Measurements from ENCODE around the gene SUSD3. TPM values are rescaled to one million over a fixed set of nuclear protein-coding genes. Genes with fewer than 3 reads are reported as not detected.
A peak's percentile ranks its signal among the peaks of the same experiment; 100 is the strongest.
"Not testable (repeated sequence)": the region's sequence is repeated elsewhere in the genome, so short reads cannot be mapped to it uniquely, and the experiment has no call there.

Gene SUSD3
- total RNA-seq, 1 donor from 2014 or later = not detected

DNA sequence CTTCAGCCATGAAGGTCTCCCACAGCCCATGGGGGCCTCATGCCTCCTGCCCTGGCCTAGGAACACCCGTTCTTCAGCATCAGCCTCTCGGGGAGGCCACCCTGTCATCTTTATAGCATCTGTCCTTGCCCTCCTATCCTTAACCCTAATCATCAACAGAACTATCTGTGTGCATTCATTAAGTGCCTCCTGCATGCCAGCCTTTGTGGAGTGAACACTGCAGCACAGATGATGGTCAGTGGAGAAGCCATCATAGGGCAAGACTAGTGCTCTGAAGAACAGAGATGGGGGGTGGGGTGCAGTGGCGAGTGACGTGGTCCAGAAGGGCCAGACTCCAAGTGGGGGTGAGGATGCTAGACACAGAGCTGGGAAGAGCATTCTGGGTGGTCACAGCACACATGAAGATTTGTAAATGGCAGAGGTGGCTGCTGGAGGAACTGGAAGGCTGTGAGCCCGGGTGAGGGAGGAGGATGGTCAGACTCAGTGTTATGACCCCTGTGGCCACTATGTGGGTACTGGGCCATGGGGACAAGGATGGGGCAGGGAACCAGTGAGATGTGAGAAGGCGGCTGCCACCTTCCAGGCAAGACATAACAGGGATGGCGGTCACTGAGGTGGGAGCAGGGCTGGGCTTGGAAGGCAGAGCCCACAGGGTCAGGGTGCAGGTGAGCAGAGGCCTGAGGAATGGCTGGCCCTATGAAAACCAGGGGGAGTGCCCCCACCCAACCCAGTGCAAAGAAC lies 33.9 kb downstream of the SUSD3 start:
- DNase-seq (ENCODE audit: low read depth in 2 of 2) = no peak

- DNase-seq (ENCODE audit: low read depth in 2 of 2) = no peak
Observed at GRCh38 chr9:93093127-93093876, 34.8 kb downstream of the SUSD3 start.

DNA sequence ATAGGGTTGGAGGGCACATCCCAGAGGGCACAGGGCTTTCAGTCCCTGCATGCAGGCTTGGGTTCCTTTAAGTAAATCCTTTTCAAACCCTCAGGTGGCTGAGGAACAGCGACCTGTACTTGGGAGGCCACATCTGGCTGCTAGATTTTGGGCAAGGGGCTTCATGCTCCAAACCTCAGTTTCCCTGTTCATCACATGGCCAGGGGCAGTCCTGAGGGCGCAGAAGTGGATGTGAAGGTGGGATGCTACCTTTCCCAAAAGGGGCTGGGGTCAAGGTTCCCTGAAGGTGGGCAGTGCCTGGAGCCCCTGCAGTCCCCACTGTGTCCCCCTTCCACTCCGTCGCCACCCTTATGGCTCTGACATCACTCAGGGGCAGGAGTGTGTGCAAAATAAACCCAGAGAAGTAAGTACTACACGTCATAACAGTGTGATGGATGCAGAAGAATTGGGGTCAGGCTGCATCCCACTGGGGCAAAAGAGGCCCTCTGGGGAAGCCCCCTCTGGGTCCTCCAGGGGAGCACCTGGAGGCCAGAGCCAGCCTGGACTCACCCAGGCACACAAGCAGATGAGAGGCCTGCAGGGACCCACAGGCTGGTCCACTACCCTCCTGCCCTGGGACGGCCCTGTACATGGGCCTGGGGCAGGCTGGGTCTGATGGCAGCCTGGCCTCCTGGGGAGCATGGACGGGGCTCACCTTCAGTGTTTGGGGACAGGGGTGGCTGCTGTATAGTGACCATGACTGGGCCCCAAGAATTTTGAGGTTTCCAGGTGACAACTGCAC lies 35.6 kb downstream of the SUSD3 start:
- DNase-seq (ENCODE audit: low read depth in 2 of 2) = no peak

GRCh38 chr9:93094658-93095204 lies 36.2 kb downstream of the SUSD3 start:
- no peak for DNase-seq (ENCODE audit: low read depth in 2 of 2)

GRCh38 chr9:93095205-93096130 lies 37.0 kb downstream of the SUSD3 start:
- peak; percentile 95 to 99 for DNase-seq (ENCODE audit: low read depth in 2 of 2)

DNA sequence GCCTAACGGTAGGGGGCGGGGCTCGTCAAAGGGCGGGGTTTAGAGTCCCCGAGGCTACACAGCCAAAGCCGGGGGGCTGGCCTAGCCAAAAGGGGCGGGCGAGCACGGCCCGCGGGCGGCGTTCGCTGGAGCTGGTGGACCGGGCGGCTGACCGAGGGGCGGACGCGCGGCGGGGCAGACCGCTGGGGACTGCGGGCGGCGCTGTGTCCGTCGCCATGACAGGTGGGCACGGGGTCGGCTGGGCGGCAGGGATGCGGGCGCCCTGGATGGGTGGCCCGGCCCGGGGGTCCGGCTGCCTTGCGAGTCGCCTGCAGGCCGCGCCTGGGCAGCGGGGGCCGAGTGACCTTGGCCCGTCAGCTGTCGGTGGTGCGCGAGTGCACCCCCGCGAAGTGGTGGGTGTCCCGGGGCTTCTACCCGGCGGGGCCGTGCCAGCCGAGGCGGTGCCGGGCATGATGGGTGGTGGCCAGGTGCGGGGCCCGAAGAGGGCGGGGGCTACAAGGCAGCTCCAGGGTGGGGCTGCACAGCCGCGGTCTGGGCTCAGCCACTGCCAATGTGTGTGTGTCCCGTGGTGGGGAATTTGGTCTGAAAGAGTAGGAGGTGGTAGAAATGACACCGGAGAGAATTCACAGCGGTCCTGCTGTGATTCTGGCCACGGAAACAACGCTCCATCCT lies 37.8 kb downstream of the SUSD3 start, which contains the start of gene CARD19:
Gene CARD19 (plus strand): TSS at position 87 of the 672 bp plus-strand sequence. CDS start 129 bp downstream, at position 216.
- DNase-seq (ENCODE audit: low read depth in 2 of 2) = peak in 1 of 2 donors; percentile 46

DNA sequence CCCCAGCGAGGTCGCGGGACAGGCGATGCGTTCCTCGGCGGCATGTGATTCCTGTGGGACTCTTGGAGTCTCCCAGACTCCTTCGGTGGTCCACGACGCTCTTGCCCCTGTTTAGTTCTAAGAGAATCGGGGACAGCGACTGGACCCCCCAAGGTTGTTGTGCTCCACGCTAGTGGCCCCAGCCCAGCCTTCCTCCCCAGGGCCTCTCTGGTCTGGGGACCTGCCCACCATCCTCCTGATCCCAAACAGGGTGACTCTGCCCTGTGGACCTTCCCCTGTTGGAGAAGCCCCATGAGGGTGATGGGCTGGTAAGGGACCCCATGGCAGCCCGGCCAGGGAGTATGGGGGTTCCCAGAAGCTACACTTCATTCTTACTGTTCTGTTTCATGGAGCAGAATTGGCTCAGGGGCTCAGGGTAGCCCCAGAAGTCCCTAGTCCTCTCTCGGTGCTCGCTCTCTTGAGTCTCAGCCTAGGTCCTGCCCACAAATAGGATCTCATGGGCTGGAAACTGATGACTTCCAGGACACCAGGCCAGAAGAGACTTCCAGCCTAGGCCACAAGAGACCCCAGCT lies 38.4 kb downstream of the SUSD3 start:
- no peak for DNase-seq (ENCODE audit: low read depth in 2 of 2)

GRCh38 chr9:93097511-93098201 lies 39.2 kb downstream of the SUSD3 start:
- no peak for DNase-seq (ENCODE audit: low read depth in 2 of 2)

- peak; percentile 79 to 98 for DNase-seq (ENCODE audit: low read depth in 2 of 2)
Observed at GRCh38 chr9:93098236-93098946, 39.9 kb downstream of the SUSD3 start.

DNA sequence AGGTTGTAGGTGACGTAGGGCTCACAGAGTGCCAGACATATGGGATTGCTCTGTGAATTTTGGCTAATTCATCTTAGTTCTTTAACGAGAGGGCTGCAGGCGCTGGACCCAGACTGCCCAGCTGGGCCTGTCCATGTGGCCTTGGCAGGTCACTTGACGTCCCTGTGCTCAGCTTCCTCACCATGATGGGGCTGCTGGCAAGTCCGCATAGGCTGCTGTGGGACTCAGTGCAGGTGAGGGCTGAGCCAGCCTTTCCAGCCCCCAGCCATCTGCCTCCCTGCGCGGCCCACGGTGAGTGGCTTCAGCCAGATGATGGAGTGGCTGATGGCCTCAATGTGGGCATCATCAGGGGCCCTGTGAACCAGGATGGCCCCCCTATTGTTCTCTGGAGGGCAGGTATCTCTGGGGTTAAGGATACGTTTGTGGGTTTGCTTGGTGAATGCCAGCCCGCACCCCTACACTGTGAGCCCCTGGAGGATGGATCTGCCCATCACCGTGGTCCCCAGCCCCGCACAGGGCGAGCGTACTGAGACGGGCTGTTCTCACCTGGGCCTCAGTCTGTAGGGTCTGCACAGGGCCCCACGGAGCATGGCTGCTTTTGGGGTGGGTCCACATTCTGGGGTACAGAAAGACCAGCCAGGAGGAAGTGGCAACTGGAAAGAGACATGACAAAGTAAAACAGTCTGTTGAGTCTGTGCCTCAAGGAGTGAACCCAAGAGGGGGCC lies 41.2 kb downstream of the SUSD3 start:
- DNase-seq (ENCODE audit: low read depth in 2 of 2) = no peak

- DNase-seq (ENCODE audit: low read depth in 2 of 2) = no peak
Observed at GRCh38 chr9:93100276-93100636, 41.8 kb downstream of the SUSD3 start.

DNA sequence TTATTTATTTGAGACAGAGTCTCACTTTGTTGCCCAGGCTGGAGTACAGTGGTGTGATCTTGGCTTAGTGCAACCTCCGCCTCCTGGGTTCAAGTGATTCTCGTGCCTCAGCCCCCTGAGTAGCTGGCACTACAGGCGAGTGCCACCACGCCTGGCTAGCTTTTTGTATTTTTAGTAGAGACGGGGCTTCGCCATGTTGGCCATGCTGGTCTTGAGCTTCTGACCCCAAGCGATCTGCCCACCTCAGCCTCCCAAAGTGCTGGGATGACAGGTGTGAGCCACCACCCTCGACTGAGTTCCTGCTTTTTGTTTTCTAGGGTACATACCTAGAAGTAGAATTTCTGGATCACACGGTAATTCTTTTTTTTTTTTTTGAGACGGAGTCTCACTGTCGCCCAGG lies 42.6 kb downstream of the SUSD3 start:
- DNase-seq (ENCODE audit: low read depth in 2 of 2) = not testable (repeated sequence)

GRCh38 chr9:93105620-93106019 lies 47.1 kb downstream of the SUSD3 start:
- DNase-seq (ENCODE audit: low read depth in 2 of 2) = no peak

- DNase-seq (ENCODE audit: low read depth in 2 of 2) = no peak
Observed at GRCh38 chr9:93107151-93107824, 48.8 kb downstream of the SUSD3 start.

- no peak for DNase-seq (ENCODE audit: low read depth in 2 of 2)
Observed at GRCh38 chr9:93107825-93108161, 49.3 kb downstream of the SUSD3 start.

- no peak for DNase-seq (ENCODE audit: low read depth in 2 of 2)
Observed at GRCh38 chr9:93108291-93109041, 50.0 kb downstream of the SUSD3 start.
